Cardiac muscle cell (in vitro differentiated cells and primary cell): Measurements from ENCODE around the gene GRID1. TPM values are rescaled to one million over a fixed set of nuclear protein-coding genes. Genes with fewer than 3 reads are reported as not detected.

Experiments used
- DNase-seq, 2 donors: peaks; one replicate each; pipeline versions ENCODE4 v3.0.0 to v3.0.0-alpha.2; 2010 to 2017; ENCODE audit warnings: low read depth in 1 of 2, low spot score in 1 of 2
- H3K27ac ChIP-seq: fragments of 200-600 bp; sonication (generic); 2 replicates; pipeline ENCODE4 v1.5.1; 2016
- H3K27me3 ChIP-seq: fragments of 200-600 bp; sonication (generic); 2 replicates; pipeline ENCODE4 v1.6.0; 2016; ENCODE audit warnings: control low read depth
- H3K36me3 ChIP-seq: fragments of 200-600 bp; sonication (generic); 2 replicates; pipeline ENCODE4 v1.5.1; 2016; ENCODE audit warnings: control low read depth
- H3K4me1 ChIP-seq: fragments of 200-600 bp; sonication (generic); 2 replicates; pipeline ENCODE4 v1.8.1; 2017; ENCODE audit warnings: low read depth, mild to moderate bottlenecking, mixed run types
- H3K4me3 ChIP-seq: fragments of 200-600 bp; sonication (generic); 2 replicates; pipeline ENCODE4 v1.5.1; 2016; ENCODE audit warnings: mild to moderate bottlenecking
- H3K9me3 ChIP-seq: fragments of 200-600 bp; sonication (generic); 2 replicates; pipeline ENCODE4 v1.5.1; 2017; ENCODE audit warnings: low read depth, mild to moderate bottlenecking, control low read depth
- polyA plus RNA-seq: library from polyadenylated mRNA; unstranded; fragments of >200 nt; fragmentation: Nextera tagmentation; extraction: Ambion mirVana; gene quantifications from 2 replicates; pipeline ENCODE4 v1.2.1, GENCODE V29; 2016
- total RNA-seq: library from RNA; depleted of rRNA; stranded (reverse); fragments of >200 nt; gene quantifications from 2 replicates; pipeline ENCODE4 v1.2.3, GENCODE V29; 2016
- TF ChIP-seq, protein P1 (sequence below): IDR thresholded peaks from 2 replicates; pipeline ENCODE4 v1.5.1; 2012; ENCODE audit warnings: low read depth, mild to moderate bottlenecking, low read length

Gene GRID1
- total and polyA plus RNA-seq, 2 experiments from 2014 or later = 1.5 to 1.6 TPM

DNA sequence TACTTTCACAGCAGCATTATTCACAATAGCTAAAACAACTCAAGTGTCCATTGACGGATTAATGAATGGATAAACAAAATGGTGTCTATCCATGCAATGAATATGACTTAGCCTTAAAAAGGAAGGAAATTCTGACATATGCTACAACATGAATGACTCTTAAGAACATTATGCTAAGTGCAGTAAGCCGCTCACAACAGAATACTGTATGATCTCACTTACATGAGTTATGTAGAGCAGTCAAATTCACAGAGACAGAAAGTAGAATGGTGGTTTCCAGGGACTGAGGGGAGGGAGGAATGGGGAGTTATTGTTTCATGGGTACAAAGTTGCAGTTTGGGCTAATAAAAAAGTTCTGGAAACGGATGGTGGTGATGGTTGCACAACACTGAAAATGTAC lies 282.0 kb downstream of the GRID1 start:
- DNase-seq = no peak
- Histone ChIP-seq H3K27me3 (no peaks in the 10 kb centered on the region), H3K9me3 (no peaks in the 10 kb centered on the region), H3K4me1 (no peaks in the 10 kb centered on the region), H3K4me3 (no peak overlapping the region), H3K27ac (no peak overlapping the region), H3K36me3 (no peaks in the 10 kb centered on the region)
- TF ChIP-seq, protein P1, sequence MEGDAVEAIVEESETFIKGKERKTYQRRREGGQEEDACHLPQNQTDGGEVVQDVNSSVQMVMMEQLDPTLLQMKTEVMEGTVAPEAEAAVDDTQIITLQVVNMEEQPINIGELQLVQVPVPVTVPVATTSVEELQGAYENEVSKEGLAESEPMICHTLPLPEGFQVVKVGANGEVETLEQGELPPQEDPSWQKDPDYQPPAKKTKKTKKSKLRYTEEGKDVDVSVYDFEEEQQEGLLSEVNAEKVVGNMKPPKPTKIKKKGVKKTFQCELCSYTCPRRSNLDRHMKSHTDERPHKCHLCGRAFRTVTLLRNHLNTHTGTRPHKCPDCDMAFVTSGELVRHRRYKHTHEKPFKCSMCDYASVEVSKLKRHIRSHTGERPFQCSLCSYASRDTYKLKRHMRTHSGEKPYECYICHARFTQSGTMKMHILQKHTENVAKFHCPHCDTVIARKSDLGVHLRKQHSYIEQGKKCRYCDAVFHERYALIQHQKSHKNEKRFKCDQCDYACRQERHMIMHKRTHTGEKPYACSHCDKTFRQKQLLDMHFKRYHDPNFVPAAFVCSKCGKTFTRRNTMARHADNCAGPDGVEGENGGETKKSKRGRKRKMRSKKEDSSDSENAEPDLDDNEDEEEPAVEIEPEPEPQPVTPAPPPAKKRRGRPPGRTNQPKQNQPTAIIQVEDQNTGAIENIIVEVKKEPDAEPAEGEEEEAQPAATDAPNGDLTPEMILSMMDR = no peak

DNA sequence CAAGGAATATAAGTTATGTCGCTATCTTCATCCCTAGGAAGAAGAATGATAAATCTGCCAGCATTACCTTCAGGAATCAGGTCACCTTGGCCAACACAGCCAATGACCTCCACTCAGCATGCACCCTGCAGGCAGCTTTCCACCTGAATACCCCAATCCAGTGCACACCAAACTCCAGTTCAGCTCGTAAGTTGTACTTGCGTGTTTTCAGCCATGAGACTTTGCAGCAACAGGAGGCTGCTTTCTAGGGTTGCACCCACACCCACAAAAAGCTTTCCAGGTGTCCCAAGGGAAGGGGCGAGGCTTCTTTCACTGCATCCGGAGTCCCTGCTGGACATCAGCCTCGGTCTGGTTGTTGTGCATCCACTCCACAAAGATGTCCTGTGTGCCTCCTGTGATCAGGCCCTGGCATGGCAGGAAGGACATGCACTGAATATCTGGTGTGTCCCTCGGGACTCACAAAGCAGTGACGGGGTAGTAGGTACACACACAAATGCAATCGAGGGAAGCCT lies 282.9 kb downstream of the GRID1 start:
- H3K27me3 ChIP-seq = no peaks in the 10 kb centered on the region
- no peak for DNase-seq
- no peak overlapping the region for H3K27ac ChIP-seq
- no peak overlapping the region for H3K4me3 ChIP-seq
- no peaks in the 10 kb centered on the region for H3K36me3 ChIP-seq
- peaks cover 6% of the 10 kb centered on the region for H3K4me1 ChIP-seq
- TF ChIP-seq, protein P1 = no peak
- H3K9me3 ChIP-seq = no peaks in the 10 kb centered on the region

DNA sequence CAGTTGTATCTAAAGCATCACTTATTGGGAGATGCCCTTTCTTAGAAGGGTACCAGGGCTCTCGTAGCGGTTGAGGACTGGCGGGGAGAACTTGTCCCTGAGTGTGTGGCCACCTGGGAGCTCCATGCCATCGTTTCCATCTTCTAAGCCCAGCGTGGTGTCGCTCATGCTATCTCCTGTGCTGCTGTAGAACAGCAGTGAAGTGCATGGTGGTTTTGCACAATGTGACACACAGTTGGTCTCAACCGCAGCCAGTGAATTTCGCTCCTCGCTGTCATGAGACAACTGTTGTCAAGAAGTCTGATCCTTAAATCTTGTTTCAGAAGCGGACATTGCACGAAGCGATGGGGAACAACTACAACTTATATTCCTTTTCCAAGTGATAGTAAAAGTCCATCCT lies 283.4 kb downstream of the GRID1 start:
- no peaks in the 10 kb centered on the region for H3K27me3 ChIP-seq
- no peak for DNase-seq
- peaks cover 6% of the 10 kb centered on the region for H3K4me1 ChIP-seq
- no peak overlapping the region for H3K27ac ChIP-seq
- TF ChIP-seq, protein P1 = no peak
- no peaks in the 10 kb centered on the region for H3K36me3 ChIP-seq
- no peaks in the 10 kb centered on the region for H3K9me3 ChIP-seq
- H3K4me3 ChIP-seq = no peak overlapping the region

DNA sequence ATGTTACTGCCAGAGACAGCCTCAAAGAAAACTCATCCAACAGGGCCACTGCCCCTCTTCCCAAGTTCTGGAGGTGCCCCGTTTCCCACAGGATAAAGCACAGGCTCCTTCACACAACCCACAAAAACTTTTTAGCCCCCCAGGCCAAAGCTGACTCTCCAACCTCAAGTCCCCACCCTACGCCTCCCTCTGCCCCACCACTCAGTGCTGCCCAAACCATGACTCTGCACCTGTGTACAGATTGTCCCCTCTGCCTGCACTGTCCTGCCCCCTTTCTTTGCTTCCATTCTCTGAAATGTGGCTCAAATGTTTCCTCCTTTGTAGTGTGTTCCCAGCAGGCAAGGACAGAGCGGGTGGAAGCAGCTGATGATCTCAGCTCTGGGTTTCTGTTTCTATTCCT lies 284.0 kb downstream of the GRID1 start:
- peaks cover 6% of the 10 kb centered on the region for H3K4me1 ChIP-seq
- no peak overlapping the region for H3K27ac ChIP-seq
- H3K4me3 ChIP-seq = no peak overlapping the region
- H3K36me3 ChIP-seq = no peaks in the 10 kb centered on the region
- TF ChIP-seq, protein P1 = no peak
- H3K9me3 ChIP-seq = no peaks in the 10 kb centered on the region
- H3K27me3 ChIP-seq = no peaks in the 10 kb centered on the region
- no peak for DNase-seq

DNA sequence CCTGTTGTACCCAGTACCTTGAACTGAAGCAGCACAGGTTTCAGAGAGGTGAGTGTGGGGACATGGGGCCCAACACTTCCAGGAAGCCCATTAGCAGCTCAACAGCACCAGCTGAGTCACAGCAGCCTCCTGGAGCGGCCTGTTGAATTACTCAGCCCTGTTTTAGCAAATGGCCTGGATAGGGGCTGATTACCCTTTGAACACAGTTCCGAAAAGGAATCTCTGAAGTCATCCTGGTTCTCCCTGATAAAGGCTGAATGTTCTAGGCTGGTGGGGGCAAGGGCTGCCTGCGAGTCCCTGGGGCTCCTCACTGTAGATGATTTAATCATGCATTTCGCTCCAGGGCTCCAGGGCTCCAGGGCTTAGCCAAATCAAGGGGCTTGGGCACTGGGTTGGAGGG lies 287.5 kb downstream of the GRID1 start:
- TF ChIP-seq, protein P1 = no peak
- no peaks in the 10 kb centered on the region for H3K9me3 ChIP-seq
- no peaks in the 10 kb centered on the region for H3K36me3 ChIP-seq
- DNase-seq = peak in 1 of 2 donors; percentile 64
- H3K4me3 ChIP-seq = no peak overlapping the region
- no peak overlapping the region for H3K27ac ChIP-seq
- peaks cover 6% of the 10 kb centered on the region for H3K4me1 ChIP-seq
- no peaks in the 10 kb centered on the region for H3K27me3 ChIP-seq

DNA sequence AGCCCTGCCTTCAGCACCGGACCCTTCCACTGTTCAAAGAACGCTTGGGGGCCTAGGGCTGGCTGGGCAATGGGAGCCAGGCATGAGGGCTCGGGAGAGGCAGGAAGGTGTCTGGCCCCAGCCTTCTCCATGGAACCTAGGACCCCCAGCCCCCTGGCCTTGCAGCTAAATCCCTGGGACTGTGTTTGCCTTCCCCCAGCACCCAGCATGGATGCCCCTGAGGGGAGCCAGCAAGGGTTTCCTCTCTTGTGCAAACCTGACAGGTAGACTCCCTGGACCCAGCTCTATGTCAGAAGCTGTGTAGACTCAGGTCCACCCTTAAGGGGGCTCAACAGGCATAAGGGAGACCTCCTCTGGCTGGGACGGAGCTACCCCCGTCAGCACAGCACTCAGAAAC lies 288.0 kb downstream of the GRID1 start:
- TF ChIP-seq, protein P1 = no peak

More for the DNA sequence above, 288.0 kb downstream of the GRID1 start:
- Histone ChIP-seq H3K4me3 (no peak overlapping the region), H3K9me3 (no peaks in the 10 kb centered on the region), H3K27me3 (no peaks in the 10 kb centered on the region), H3K4me1 (peaks cover 6% of the 10 kb centered on the region), H3K27ac (no peak overlapping the region), H3K36me3 (no peaks in the 10 kb centered on the region)
- DNase-seq = no peak
